Right renal pelvis (tissue), 4 donors: ENCODE results near the gene KCNK6. TPM values are rescaled to one million over a fixed set of nuclear protein-coding genes. Genes with fewer than 3 reads are reported as not detected.
"Not testable (repeated sequence)": the region's sequence is repeated elsewhere in the genome, so short reads cannot be mapped to it uniquely, and the experiment has no call there.

Experiments used
- DNase-seq, 4 donors: peaks; one replicate each; pipeline ENCODE4 v3.0.0-alpha.2; 2013; ENCODE audit warnings: low read depth in 4 of 4, low spot score in 3 of 4, missing footprints in 1 of 4
- polyA plus RNA-seq, 4 donors: library from polyadenylated mRNA; unstranded; fragments of 120-200 nt; gene quantifications; one replicate each; pipeline ENCODE4 v1.2.1, GENCODE V29; 2013; ENCODE audit not compliant: insufficient read length in 4 of 4

KCNK6 gene
- polyA plus RNA-seq, 4 donors: 3.1 to 4.2 (median 3.3) TPM

- no peak for DNase-seq
These were observed 2.1 kb downstream of the KCNK6 start for GRCh38 chr19:38321646-38322196.

DNA sequence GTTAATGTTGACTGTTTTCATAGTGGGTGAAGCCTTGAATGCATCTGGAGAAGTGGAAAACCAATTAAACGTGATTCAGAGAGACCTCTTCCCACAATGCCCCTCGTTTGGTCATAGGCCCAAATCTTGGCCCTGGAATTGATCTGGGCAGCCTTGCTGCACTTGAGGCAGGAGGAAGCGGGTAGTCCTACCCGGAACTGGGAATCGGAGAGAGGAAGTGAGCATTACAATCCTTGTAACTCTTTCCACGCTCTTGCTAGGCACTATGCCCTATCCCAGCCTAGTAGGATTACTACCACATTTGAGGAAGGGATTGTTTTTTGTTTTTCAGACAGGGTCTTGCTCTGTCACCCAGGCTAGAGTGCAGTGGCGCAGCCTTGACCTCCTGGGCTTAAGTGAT lies 3.6 kb downstream of the KCNK6 start:
- DNase-seq: no peak

- DNase-seq: no peak
These were observed 4.8 kb downstream of the KCNK6 start for GRCh38 chr19:38324431-38324830.

DNA sequence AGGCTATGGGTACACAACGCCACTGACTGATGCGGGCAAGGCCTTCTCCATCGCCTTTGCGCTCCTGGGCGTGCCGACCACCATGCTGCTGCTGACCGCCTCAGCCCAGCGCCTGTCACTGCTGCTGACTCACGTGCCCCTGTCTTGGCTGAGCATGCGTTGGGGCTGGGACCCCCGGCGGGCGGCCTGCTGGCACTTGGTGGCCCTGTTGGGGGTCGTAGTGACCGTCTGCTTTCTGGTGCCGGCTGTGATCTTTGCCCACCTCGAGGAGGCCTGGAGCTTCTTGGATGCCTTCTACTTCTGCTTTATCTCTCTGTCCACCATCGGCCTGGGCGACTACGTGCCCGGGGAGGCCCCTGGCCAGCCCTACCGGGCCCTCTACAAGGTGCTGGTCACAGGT lies 6.9 kb downstream of the KCNK6 start:
- DNase-seq: no peak

GRCh38 chr19:38329651-38330050 lies 10.0 kb downstream of the KCNK6 start:
- DNase-seq: no peak

DNA sequence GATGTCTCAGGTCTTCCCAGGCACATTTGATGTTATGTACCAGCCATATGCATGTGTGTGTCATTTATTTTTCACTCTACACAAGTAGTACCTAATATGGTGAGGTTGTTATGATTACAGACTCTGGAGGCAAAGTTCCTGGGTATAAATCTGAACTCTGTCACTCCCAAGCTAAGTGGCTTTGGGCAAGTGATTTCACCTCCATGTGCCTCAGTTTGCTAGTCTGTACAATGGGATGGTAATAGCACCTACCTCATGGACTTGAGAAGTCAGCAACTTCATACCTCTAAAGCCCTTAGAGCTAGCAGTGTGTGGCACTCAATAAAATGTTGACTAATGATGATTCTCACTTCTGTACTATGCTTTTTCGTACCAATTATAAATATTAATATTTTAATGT lies 12.1 kb downstream of the KCNK6 start:
- DNase-seq: no peak

GRCh38 chr19:38333245-38333644 lies 13.6 kb downstream of the KCNK6 start:
- no peak for DNase-seq

- peak; percentile 76 to 84 (median 84) for DNase-seq
These were observed 16.4 kb downstream of the KCNK6 start for GRCh38 chr19:38335949-38336637.

- peak; percentile 76 to 84 (median 80) for DNase-seq
These were observed 17.2 kb downstream of the KCNK6 start for GRCh38 chr19:38336638-38337359.

DNA sequence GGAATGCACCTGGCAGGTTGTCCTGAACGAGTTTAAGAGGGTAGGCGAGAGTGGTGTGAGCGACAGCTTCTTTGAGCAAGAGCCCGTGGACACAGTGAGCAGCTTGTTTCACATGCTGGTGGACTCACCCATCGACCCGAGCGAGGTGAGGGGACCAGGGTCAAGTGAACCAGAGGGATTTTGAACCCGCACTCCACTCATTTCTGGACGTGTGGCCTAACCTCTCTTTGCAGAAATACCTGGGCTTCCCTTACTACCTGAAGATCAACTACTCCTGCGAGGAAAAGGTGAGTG lies 17.7 kb downstream of the KCNK6 start:
- DNase-seq: no peak

GRCh38 chr19:38339011-38339410 lies 19.4 kb downstream of the KCNK6 start:
- DNase-seq: not testable (repeated sequence)

GRCh38 chr19:38340927-38341326 lies 21.3 kb downstream of the KCNK6 start:
- DNase-seq: no peak

DNA sequence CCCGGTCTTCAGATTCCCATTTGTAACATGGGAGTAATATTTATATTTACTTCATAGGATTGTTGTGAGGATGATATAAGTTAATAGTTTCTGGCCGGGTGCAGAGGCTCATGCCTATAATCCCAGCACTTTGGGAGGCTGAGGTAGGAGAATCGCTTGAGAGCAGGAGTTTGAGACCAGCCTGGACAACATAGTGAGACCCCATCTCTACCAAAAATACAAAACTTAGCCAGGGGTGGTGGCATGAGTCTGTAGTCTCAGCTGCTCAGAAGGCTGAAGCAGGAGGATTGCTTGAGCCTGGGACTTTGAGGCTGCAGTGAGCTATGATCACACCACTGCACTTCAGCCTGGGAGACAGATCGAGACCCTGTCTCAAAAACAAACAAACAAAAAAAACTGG lies 27.2 kb downstream of the KCNK6 start:
- no peak for DNase-seq

GRCh38 chr19:38350883-38351282 lies 31.2 kb downstream of the KCNK6 start:
- DNase-seq: no peak

- DNase-seq: no peak
These were observed 32.3 kb downstream of the KCNK6 start for GRCh38 chr19:38351865-38352395.

GRCh38 chr19:38352611-38353010 lies 33.0 kb downstream of the KCNK6 start:
- no peak for DNase-seq

- no peak for DNase-seq
These were observed 36.4 kb downstream of the KCNK6 start for GRCh38 chr19:38355728-38356725.

DNA sequence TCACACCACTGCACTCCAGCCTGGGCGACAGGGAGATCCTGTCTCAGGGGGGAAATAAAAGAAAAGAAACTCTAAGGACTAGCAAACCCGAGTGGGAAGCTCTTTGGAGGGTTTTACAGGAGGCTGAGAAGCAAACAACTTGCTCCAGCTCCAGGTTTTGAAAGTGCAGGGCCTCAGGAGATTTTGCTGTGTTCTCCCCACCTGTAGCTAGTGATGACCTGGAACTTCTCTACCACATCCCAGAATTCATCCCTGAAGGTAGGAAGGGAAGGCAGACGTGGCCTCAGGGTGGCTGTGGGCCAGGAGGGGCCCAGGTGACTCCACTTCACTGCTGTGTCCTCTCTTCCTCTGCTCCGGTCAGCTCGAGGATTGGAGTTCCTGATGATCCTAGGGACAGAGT lies 38.4 kb downstream of the KCNK6 start:
- DNase-seq: no peak

GRCh38 chr19:38359242-38360021 lies 39.8 kb downstream of the KCNK6 start:
- DNase-seq: no peak

DNA sequence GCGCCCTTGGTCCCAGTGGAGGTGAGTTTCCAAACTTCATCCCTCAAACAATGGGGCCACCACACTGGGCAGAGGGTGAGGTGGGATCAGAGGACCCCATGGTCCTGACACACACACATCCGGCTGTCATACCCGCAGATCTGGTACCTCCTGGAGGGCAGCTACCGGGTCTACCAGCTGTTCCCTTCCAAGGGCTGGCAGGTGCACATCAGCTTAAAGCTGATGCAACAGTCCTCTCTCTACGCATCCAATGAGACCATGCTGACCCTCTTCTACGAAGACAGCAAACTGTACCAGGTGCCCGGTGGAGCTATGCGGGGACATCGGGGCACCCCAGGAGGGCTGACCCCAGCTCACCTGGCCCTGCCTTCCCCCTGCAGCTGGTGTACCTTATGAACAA lies 40.7 kb downstream of the KCNK6 start:
- DNase-seq: no peak
